ENCODE data around the gene NAPEPLD.

GRCh38 chr7:103148994-103149807 lies at the start of gene NAPEPLD:
- peak; percentile 11 to 64 for TF ChIP-seq EP300 (IDR thresholded peaks at IDR 0.05)
- TF ChIP-seq CTCF (IDR thresholded peaks at IDR 0.05): no peak
- peak in 1 of 2 donors; percentile 61 for TF ChIP-seq POLR2A (IDR thresholded peaks at IDR 0.05)

Measured in tibial nerve (tissue), 4 donors.